Fibroblast of skin of back (primary cell): Measurements from ENCODE around the gene EFCAB13. TPM values are rescaled to one million over a fixed set of nuclear protein-coding genes. Genes with fewer than 3 reads are reported as not detected.

Source experiments
- DNase-seq: peaks from one replicate; pipeline ENCODE4 v3.0.0-alpha.2; 2013
- polyA plus RNA-seq, 2 experiments: library from polyadenylated mRNA; unstranded; fragments of 120-200 nt; gene quantifications; one replicate each; pipeline ENCODE4 v1.2.1, GENCODE V29; 2013; ENCODE audit not compliant: insufficient read length in 2 of 2

Gene EFCAB13
- polyA plus RNA-seq (2013, experiment 1 of 2; ENCODE audit: insufficient read length): 1.9 TPM
- polyA plus RNA-seq (2013, experiment 2 of 2; ENCODE audit: insufficient read length): 2.6 TPM

GRCh38 chr17:47323382-47324223 lies at the start of gene EFCAB13:
Gene EFCAB13, plus strand, starts transcription at chr17:47323955. Its CDS starts 4,399 bp downstream, at chr17:47328354.
- DNase-seq: peak; percentile 87

GRCh38 chr17:47274319-47275069 lies 49.3 kb upstream of the EFCAB13 start:
- DNase-seq: no peak

GRCh38 chr17:47275245-47275984 lies 48.3 kb upstream of the EFCAB13 start:
- peak; percentile 82 for DNase-seq

DNA sequence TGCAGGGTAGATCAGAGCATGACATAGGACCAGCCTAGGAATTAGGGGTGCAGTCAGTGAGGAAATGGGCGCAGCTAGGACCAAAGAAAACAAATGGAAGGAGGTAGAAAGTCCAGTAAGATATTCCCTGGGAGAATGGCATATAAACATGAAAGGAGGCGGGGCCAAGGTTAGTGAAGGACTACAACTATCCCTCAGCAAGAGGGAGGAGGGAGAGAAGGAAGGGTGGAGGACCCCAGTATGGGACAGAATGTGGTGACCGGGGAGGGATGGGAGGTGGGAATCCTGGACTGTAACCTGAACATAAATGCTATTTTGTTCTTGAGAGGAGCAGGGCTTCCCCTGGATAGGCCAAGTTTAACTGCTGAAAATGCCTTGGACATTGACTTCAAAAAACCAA lies 47.3 kb upstream of the EFCAB13 start:
- DNase-seq: peak; percentile 37

DNA sequence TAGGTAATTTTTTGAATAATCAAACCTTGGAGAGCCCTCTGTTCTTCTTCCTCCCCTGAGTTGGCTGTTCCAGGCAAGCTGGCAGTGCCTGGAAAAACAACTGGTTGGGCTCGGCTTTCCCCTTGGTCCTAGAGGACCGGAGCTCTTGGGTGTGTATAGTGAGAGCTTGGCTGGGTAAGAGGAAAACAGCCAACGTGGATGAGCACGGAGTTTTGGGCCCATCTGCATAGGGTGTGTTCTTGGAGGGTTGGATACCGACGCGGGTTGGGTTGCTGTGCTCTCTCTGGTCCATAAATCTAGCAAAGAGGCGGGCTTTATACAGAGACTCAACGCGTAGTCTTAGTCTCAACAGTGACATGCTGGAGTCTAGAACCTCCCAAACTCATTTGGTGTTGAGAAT lies 46.9 kb upstream of the EFCAB13 start:
- DNase-seq: peak; percentile 94

- DNase-seq: no peak
Observed at GRCh38 chr17:47277921-47278320, 45.8 kb upstream of the EFCAB13 start.

- DNase-seq: no peak
Observed at GRCh38 chr17:47278561-47278960, 45.2 kb upstream of the EFCAB13 start.

DNA sequence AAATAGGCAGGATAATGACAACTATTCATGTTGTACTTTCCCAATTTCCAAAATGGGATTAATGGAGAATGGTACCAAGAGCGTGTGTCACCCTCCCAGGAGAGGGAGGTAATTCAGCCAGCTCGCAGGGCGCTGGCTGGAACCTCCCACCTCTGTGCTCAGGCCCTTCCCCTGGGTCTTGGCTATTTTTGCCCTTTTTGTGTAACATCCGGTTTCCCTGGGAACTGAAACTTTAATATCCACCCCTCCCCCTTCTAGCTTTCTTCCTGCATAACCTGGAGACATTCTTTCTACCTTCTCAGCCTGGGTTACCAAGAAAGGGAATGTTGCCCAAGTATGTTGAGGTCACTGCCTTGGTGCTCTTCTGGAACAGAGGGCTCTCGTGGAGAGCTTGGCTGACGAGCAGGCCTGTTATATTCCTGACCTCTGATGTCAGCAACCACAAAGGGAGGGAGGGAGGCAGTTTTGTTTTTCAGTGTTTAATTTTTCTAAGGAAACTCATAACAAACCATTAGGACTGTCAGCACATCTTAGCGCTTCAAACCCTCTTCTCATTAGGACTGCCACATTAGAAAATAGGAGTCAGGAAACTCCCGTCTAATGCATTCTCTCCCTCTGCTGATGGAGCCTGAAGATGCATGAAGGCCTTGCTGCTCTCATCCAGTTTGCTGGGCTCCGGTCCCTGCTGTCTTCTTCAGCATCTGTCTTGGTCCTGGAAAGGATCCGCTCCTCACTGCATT lies 44.5 kb upstream of the EFCAB13 start:
- DNase-seq: peak; percentile 99

DNA sequence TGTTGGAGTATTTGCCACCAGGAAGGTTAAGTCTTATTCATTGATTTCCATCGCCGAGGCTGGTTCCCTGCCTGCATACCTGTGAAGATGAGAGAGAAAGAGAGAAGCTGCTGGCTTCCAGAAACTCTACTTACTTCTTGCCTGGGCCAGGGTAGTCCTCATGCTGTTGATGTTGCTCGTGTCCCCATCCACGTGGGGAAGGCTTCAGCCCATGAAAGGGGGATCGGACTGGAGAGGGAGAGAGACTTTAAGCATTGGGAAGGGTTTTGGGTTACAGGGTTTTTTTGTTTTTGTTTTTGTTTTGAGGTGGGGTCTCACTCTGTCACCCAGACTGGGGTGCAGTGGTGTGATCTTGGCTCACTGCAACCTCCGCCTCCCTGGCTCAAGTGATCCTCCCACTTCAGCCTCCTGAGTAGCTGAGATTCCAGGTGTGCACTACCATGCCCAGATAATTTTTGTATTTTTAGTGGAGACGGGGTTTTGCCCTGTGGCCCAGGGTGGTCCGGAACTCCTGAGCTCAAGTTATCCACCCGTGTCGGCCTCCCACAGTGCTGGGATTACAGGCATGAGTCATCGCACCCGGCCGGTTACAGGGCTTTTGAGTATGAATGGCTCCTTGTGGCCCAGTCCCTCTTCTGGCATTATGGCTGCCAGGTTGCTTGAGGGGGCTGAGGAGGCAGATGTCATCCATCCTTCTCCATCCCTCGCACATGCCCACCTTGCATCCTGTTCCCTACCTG lies 43.5 kb upstream of the EFCAB13 start:
- DNase-seq: peak; percentile 74

GRCh38 chr17:47281216-47281615 lies 42.5 kb upstream of the EFCAB13 start:
- DNase-seq: no peak

DNA sequence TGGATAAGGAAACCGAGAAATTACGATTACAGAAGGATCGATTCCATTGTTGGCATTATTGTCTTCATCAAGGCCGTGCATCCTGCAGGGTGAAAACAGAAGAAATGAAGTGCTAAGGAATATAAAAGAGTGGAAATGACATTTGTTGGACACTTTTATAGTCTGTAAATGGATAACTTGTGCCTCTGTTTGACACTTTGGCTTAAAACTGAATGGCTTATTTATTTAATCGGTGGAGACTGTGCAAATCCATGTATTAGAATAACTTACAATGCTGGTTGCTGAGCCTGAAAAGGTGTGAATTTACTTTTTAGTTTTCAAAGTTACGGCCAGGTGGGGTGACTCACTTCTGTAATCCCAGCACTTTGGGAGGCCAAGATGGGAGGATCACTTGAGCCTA lies 38.8 kb upstream of the EFCAB13 start:
- no peak for DNase-seq

GRCh38 chr17:47286198-47286914 lies 37.4 kb upstream of the EFCAB13 start:
- DNase-seq: peak; percentile 46

DNA sequence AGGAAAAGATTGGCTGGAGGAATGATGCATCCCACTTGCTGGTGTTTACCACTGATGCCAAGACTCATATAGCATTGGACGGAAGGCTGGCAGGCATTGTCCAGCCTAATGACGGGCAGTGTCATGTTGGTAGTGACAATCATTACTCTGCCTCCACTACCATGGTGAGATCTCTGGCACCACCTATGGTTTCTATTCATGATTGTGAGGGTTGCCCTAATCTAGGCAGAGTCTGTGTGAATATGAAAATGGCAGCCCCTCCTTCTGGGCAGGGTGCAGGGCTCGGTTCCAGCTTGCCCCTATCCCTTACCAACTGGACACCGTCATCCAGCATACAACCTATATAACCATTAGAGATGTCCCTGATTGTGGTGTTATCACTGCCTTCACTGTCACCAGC lies 36.7 kb upstream of the EFCAB13 start:
- DNase-seq: no peak

DNA sequence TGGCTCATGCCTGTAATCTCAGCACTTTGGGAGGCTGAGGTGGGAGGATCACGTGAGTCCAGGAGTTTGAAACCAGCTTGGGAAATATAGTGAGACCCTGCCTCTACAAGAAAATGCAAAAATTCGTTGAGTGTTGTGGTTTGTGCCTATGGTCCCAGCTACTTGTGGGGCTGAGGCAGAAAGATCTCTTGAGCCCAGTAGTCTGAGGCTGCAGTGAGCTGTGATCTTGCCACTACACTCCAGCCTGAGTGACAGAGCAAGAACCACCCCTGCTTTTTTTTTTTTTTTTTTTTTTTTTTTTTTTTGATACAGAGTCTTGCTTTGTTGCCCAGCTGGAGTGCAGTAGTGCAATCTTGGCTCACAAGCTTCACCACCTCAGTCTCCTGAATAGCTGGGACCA lies 36.1 kb upstream of the EFCAB13 start:
- no peak for DNase-seq

- DNase-seq: peak; percentile 55
Observed at GRCh38 chr17:47288531-47289116, 35.1 kb upstream of the EFCAB13 start.

DNA sequence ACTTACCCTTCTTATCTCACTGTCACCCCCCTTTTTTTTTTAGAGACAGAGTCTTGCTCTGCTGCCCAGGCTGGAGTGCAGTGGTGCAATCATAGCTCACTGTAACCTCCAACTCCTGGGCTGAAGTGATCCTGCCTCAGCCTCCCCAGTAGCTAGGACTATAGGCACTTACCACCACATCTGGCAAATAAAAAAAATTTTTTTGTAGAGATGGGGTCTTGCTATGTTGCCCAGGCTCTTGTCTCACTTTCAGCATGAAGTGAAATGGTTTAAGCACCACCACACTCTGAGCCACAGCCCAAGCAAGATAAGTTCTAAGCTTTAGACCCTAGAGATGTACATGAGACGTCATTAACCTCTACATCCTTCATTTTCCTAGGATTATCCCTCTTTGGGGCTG lies 34.5 kb upstream of the EFCAB13 start:
- DNase-seq: no peak

DNA sequence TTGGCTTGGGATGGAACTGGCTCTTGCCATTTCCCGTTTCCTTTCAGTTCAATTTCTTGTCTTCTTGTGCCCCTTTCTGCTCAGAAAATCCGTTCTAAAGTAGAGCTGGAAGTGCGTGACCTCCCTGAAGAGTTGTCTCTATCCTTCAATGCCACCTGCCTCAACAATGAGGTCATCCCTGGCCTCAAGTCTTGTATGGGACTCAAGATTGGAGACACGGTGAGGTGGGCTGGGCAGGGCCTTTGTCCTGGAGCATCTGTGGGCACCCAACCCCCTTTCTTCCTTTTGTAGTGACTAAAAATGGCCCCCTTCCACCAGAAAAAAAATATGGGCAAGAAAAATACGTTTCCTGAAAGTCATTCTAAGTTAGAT lies 32.9 kb upstream of the EFCAB13 start:
- DNase-seq: no peak

- no peak for DNase-seq
Observed at GRCh38 chr17:47291242-47291873, 32.4 kb upstream of the EFCAB13 start.

DNA sequence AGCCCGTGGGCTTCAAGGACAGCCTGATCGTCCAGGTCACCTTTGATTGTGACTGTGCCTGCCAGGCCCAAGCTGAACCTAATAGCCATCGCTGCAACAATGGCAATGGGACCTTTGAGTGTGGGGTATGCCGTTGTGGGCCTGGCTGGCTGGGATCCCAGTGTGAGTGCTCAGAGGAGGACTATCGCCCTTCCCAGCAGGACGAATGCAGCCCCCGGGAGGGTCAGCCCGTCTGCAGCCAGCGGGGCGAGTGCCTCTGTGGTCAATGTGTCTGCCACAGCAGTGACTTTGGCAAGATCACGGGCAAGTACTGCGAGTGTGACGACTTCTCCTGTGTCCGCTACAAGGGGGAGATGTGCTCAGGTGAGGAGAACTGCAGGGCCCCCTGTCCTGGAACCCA lies 31.5 kb upstream of the EFCAB13 start:
- DNase-seq: no peak
